ENCODE measurements around the gene GLYR1.

- TF ChIP-seq, protein P1, sequence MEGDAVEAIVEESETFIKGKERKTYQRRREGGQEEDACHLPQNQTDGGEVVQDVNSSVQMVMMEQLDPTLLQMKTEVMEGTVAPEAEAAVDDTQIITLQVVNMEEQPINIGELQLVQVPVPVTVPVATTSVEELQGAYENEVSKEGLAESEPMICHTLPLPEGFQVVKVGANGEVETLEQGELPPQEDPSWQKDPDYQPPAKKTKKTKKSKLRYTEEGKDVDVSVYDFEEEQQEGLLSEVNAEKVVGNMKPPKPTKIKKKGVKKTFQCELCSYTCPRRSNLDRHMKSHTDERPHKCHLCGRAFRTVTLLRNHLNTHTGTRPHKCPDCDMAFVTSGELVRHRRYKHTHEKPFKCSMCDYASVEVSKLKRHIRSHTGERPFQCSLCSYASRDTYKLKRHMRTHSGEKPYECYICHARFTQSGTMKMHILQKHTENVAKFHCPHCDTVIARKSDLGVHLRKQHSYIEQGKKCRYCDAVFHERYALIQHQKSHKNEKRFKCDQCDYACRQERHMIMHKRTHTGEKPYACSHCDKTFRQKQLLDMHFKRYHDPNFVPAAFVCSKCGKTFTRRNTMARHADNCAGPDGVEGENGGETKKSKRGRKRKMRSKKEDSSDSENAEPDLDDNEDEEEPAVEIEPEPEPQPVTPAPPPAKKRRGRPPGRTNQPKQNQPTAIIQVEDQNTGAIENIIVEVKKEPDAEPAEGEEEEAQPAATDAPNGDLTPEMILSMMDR (IDR thresholded peaks at IDR 0.05 in 2 of 3, conservative IDR thresholded peaks at IDR 0.05 in 1 of 3; ENCODE audit: control insufficient read depth in 2 of 3, extremely low read depth in 1 of 3, insufficient read depth in 1 of 3, low read depth in 3 of 3, low read length in 3 of 3), result no peak
- TF ChIP-seq NFXL1 (IDR thresholded peaks at IDR 0.05; ENCODE audit: borderline replicate concordance) (no peak), EGR1 (IDR thresholded peaks at IDR 0.05; ENCODE audit: borderline replicate concordance in 1 of 2, low read depth in 2 of 2, low read length in 2 of 2) (no peak), BRCA1 (IDR thresholded peaks at IDR 0.05; ENCODE audit: low read depth, low read length) (no peak), YBX1 (IDR thresholded peaks at IDR 0.05) (no peak), SMARCA5 (IDR thresholded peaks at IDR 0.05) (no peak), ZNF217 (IDR thresholded peaks at IDR 0.05) (no peak), TCF12 (IDR thresholded peaks at IDR 0.05; ENCODE audit: low read depth, low read length) (no peak), STAT3 (IDR thresholded peaks at IDR 0.05; ENCODE audit: low read depth, low read length) (no peak)
Measured at GRCh38 chr16:4787068-4787467, 60.0 kb downstream of the GLYR1 start.
